Measurements from ENCODE around the gene NAT8. TPM values are rescaled to one million over a fixed set of nuclear protein-coding genes. Genes with fewer than 3 reads are reported as not detected.
"Not testable (repeated sequence)": the region's sequence is repeated elsewhere in the genome, so short reads cannot be mapped to it uniquely, and the experiment has no call there.

The NAT8 gene
- total RNA-seq, 1 donor from 2014 or later = not detected

- intact Hi-C loops (cut with micrococcal nuclease); H3K36me3 Mint-ChIP-seq (ENCODE audit: low read depth); H3K4me3 Mint-ChIP-seq; H3K4me1 Mint-ChIP-seq (ENCODE audit: low read depth); H3K9me3 Mint-ChIP-seq; H3K27ac Mint-ChIP-seq; DNase-seq (ENCODE audit: low spot score): not testable (repeated sequence)
- H3K27me3 Mint-ChIP-seq (ENCODE audit: insufficient read depth) = peaks cover 14% of the 10 kb centered on the region
Measured at GRCh38 chr2:73624036-73624435, 18.2 kb downstream of the NAT8 start.

GRCh38 chr2:73619925-73620324 lies 22.3 kb downstream of the NAT8 start:
- H3K4me1 Mint-ChIP-seq (ENCODE audit: low read depth); H3K36me3 Mint-ChIP-seq (ENCODE audit: low read depth); H3K9me3 Mint-ChIP-seq; H3K27ac Mint-ChIP-seq; intact Hi-C loops (cut with micrococcal nuclease); H3K4me3 Mint-ChIP-seq; DNase-seq (ENCODE audit: low spot score): not testable (repeated sequence)
- peaks cover 18% of the 10 kb centered on the region for H3K27me3 Mint-ChIP-seq (ENCODE audit: insufficient read depth)

GRCh38 chr2:73614997-73615396 lies 27.2 kb downstream of the NAT8 start:
- Mint-ChIP-seq H3K4me3 (no peak overlapping the region), H3K36me3 (ENCODE audit: low read depth) (no peaks in the 10 kb centered on the region)
- intact Hi-C loops (cut with micrococcal nuclease) = no loop called here

GRCh38 chr2:73614105-73614504 lies 28.1 kb downstream of the NAT8 start:
- peaks cover 8% of the 10 kb centered on the region for H3K4me1 Mint-ChIP-seq (ENCODE audit: low read depth)
- H3K27ac Mint-ChIP-seq = no peak overlapping the region
- peaks cover 17% of the 10 kb centered on the region for H3K27me3 Mint-ChIP-seq (ENCODE audit: insufficient read depth)
- H3K36me3 Mint-ChIP-seq (ENCODE audit: low read depth) = no peaks in the 10 kb centered on the region
- H3K4me3 Mint-ChIP-seq = no peak overlapping the region
- no peaks in the 10 kb centered on the region for H3K9me3 Mint-ChIP-seq
- DNase-seq (ENCODE audit: low spot score) = no peak
- intact Hi-C loops (cut with micrococcal nuclease) = no loop called here

More at GRCh38 chr2:73614997-73615396, 27.2 kb downstream of the NAT8 start:
- DNase-seq (ENCODE audit: low spot score) = no peak
- no peak overlapping the region for H3K27ac Mint-ChIP-seq
- H3K9me3 Mint-ChIP-seq = no peaks in the 10 kb centered on the region
- peaks cover 8% of the 10 kb centered on the region for H3K4me1 Mint-ChIP-seq (ENCODE audit: low read depth)
- H3K27me3 Mint-ChIP-seq (ENCODE audit: insufficient read depth) = peaks cover 17% of the 10 kb centered on the region

GRCh38 chr2:73611867-73612266 lies 30.4 kb downstream of the NAT8 start:
- DNase-seq (ENCODE audit: low spot score) = no peak
- H3K9me3 Mint-ChIP-seq = no peaks in the 10 kb centered on the region
- no peak overlapping the region for H3K4me3 Mint-ChIP-seq
- H3K27ac Mint-ChIP-seq = no peak overlapping the region
- H3K36me3 Mint-ChIP-seq (ENCODE audit: low read depth) = no peaks in the 10 kb centered on the region
- intact Hi-C loops (cut with micrococcal nuclease) = no loop called here
- peaks cover 8% of the 10 kb centered on the region for H3K4me1 Mint-ChIP-seq (ENCODE audit: low read depth)
- H3K27me3 Mint-ChIP-seq (ENCODE audit: insufficient read depth) = peaks cover 16% of the 10 kb centered on the region

- Mint-ChIP-seq H3K27ac (no peak overlapping the region), H3K9me3 (no peaks in the 10 kb centered on the region), H3K36me3 (ENCODE audit: low read depth) (no peaks in the 10 kb centered on the region)
Measured at GRCh38 chr2:73611193-73611592, 31.0 kb downstream of the NAT8 start.

GRCh38 chr2:73610111-73610510 lies 32.1 kb downstream of the NAT8 start:
- Mint-ChIP-seq H3K4me3 (no peak overlapping the region), H3K27me3 (ENCODE audit: insufficient read depth) (peaks cover 6% of the 10 kb centered on the region), H3K4me1 (ENCODE audit: low read depth) (peaks cover 8% of the 10 kb centered on the region), H3K9me3 (no peaks in the 10 kb centered on the region), H3K36me3 (ENCODE audit: low read depth) (no peaks in the 10 kb centered on the region), H3K27ac (no peak overlapping the region)
- intact Hi-C loops (cut with micrococcal nuclease) = loop anchor here (1.0 kb wide), 1 partner anchor 18 kb away; no protein-coding TSS in a partner anchor
- DNase-seq (ENCODE audit: low spot score) = no peak

More at GRCh38 chr2:73611193-73611592, 31.0 kb downstream of the NAT8 start:
- H3K4me1 Mint-ChIP-seq (ENCODE audit: low read depth) = peaks cover 8% of the 10 kb centered on the region
- H3K27me3 Mint-ChIP-seq (ENCODE audit: insufficient read depth) = peaks cover 9% of the 10 kb centered on the region
- intact Hi-C loops (cut with micrococcal nuclease) = no loop called here
- H3K4me3 Mint-ChIP-seq = no peak overlapping the region
- no peak for DNase-seq (ENCODE audit: low spot score)

- H3K36me3 Mint-ChIP-seq (ENCODE audit: low read depth); H3K27me3 Mint-ChIP-seq (ENCODE audit: insufficient read depth); H3K4me3 Mint-ChIP-seq; H3K27ac Mint-ChIP-seq; H3K4me1 Mint-ChIP-seq (ENCODE audit: low read depth); H3K9me3 Mint-ChIP-seq; intact Hi-C loops (cut with micrococcal nuclease); DNase-seq (ENCODE audit: low spot score): not testable (repeated sequence)
Measured at GRCh38 chr2:73604589-73604988, 37.6 kb downstream of the NAT8 start.

GRCh38 chr2:73603099-73603588 lies 39.1 kb downstream of the NAT8 start:
- H3K4me3 Mint-ChIP-seq; H3K4me1 Mint-ChIP-seq (ENCODE audit: low read depth); DNase-seq (ENCODE audit: low spot score); intact Hi-C loops (cut with micrococcal nuclease); H3K27me3 Mint-ChIP-seq (ENCODE audit: insufficient read depth); H3K36me3 Mint-ChIP-seq (ENCODE audit: low read depth); H3K9me3 Mint-ChIP-seq: not testable (repeated sequence)
- peak overlapping the region; percentile 30 for H3K27ac Mint-ChIP-seq

- Mint-ChIP-seq H3K27ac (no peak overlapping the region), H3K4me1 (ENCODE audit: low read depth) (no peaks in the 10 kb centered on the region), H3K36me3 (ENCODE audit: low read depth) (peaks cover 5% of the 10 kb centered on the region), H3K9me3 (no peaks in the 10 kb centered on the region), H3K4me3 (no peak overlapping the region), H3K27me3 (ENCODE audit: insufficient read depth) (no peaks in the 10 kb centered on the region)
- no peak for DNase-seq (ENCODE audit: low spot score)
- intact Hi-C loops (cut with micrococcal nuclease) = no loop called here
Measured at GRCh38 chr2:73601780-73602179, 40.4 kb downstream of the NAT8 start.

GRCh38 chr2:73594251-73594650 lies 48.0 kb downstream of the NAT8 start:
- H3K9me3 Mint-ChIP-seq = no peaks in the 10 kb centered on the region
- no peak overlapping the region for H3K27ac Mint-ChIP-seq
- no peaks in the 10 kb centered on the region for H3K4me1 Mint-ChIP-seq (ENCODE audit: low read depth)
- H3K27me3 Mint-ChIP-seq (ENCODE audit: insufficient read depth) = no peaks in the 10 kb centered on the region
- H3K36me3 Mint-ChIP-seq (ENCODE audit: low read depth) = no peaks in the 10 kb centered on the region
- H3K4me3 Mint-ChIP-seq = no peak overlapping the region
- no peak for DNase-seq (ENCODE audit: low spot score)
- intact Hi-C loops (cut with micrococcal nuclease) = loop anchor here (10.0 kb wide), 1 partner anchor 269 kb away; no protein-coding TSS in a partner anchor

GRCh38 chr2:73593680-73594079 lies 48.5 kb downstream of the NAT8 start:
- no peaks in the 10 kb centered on the region for H3K9me3 Mint-ChIP-seq
- no peaks in the 10 kb centered on the region for H3K36me3 Mint-ChIP-seq (ENCODE audit: low read depth)
- H3K27ac Mint-ChIP-seq = no peak overlapping the region
- H3K27me3 Mint-ChIP-seq (ENCODE audit: insufficient read depth) = no peaks in the 10 kb centered on the region
- intact Hi-C loops (cut with micrococcal nuclease) = loop anchor here (10.0 kb wide), 1 partner anchor 269 kb away; no protein-coding TSS in a partner anchor
- no peak for DNase-seq (ENCODE audit: low spot score)
- no peak overlapping the region for H3K4me3 Mint-ChIP-seq
- no peaks in the 10 kb centered on the region for H3K4me1 Mint-ChIP-seq (ENCODE audit: low read depth)

Data from activated T-helper 1 cell treated with anti-CD3 and anti-CD28 coated beads, Interleukin-12 subunit alpha, Interleukin-12 subunit beta, Interleukin-2, Interleukin-4 antibody, amounts not matched to agents 30 ng/mL and 10 ng/mL and 1 ng/mL, durations not matched to agents 14 hours and 24 hours and 36 hours (primary cell).